Loucy (cell line): ENCODE results near the gene ANKRD1.

Experiments used
- H2AFZ ChIP-seq: fragments of 200-600 bp; sonication (generic); 2 replicates; pipeline ENCODE4 v1.6.0; 2016; ENCODE audit warnings: antibody characterized with exemption, mild to moderate bottlenecking, low read length, moderate library complexity
- H3F3A ChIP-seq: fragments of 200-600 bp; 2 replicates; pipeline ENCODE4 v1.6.0; 2016; ENCODE audit warnings: antibody characterized with exemption, low read depth, mild to moderate bottlenecking
- H3K27me3 ChIP-seq: fragments of 200-600 bp; sonication (generic); 2 replicates; pipeline ENCODE4 v1.6.1; 2014; ENCODE audit warnings: low read length, mild to moderate bottlenecking; ENCODE audit not compliant: insufficient read depth, poor library complexity, severe bottlenecking
- H3K36me3 ChIP-seq: fragments of 200-600 bp; sonication (generic); 2 replicates; pipeline ENCODE4 v1.6.1; 2016; ENCODE audit warnings: low read length; ENCODE audit not compliant: insufficient read depth
- H3K4me1 ChIP-seq: fragments of 200-600 bp; sonication (generic); 2 replicates; pipeline ENCODE4 v1.5.1; 2014; ENCODE audit warnings: low read length, mild to moderate bottlenecking; ENCODE audit not compliant: insufficient read depth, poor library complexity, severe bottlenecking
- H3K4me2 ChIP-seq: fragments of 200-600 bp; sonication (generic); 2 replicates; pipeline ENCODE4 v1.6.0; 2014; ENCODE audit warnings: antibody characterized with exemption, low read length, low read depth, mild to moderate bottlenecking; ENCODE audit not compliant: poor library complexity, severe bottlenecking
- H3K4me3 ChIP-seq: fragments of 200-600 bp; sonication (generic); 2 replicates; pipeline ENCODE4 v1.5.1; 2014; ENCODE audit warnings: low read length, mild to moderate bottlenecking, mixed read lengths; ENCODE audit not compliant: poor library complexity, severe bottlenecking
- H3K79me2 ChIP-seq: fragments of 200-600 bp; sonication (generic); 2 replicates; pipeline ENCODE4 v1.6.1; 2014; ENCODE audit warnings: low read length; ENCODE audit not compliant: insufficient read depth
- H3K9ac ChIP-seq: fragments of 200-600 bp; sonication (generic); 2 replicates; pipeline ENCODE4 v1.6.0; 2014; ENCODE audit warnings: mild to moderate bottlenecking, low read depth, low read length, moderate library complexity; ENCODE audit not compliant: poor library complexity, severe bottlenecking
- H3K9me2 ChIP-seq: fragments of 200-600 bp; sonication (generic); replicated peaks from 2 replicates; pipeline ENCODE4 v1.6.1; 2016; ENCODE audit warnings: low read depth, low read length, mixed read lengths
- H3K9me3 ChIP-seq: fragments of 200-600 bp; sonication (generic); 2 replicates; pipeline ENCODE4 v1.6.1; 2014; ENCODE audit warnings: mild to moderate bottlenecking, antibody characterized with exemption, low read length, low read depth; ENCODE audit not compliant: insufficient read depth
- H4K20me1 ChIP-seq: fragments of 200-600 bp; sonication (generic); 2 replicates; pipeline ENCODE4 v1.6.0; 2014; ENCODE audit warnings: antibody characterized with exemption, low read length, mild to moderate bottlenecking; ENCODE audit not compliant: insufficient read depth, poor library complexity, severe bottlenecking
- EZH2phosphoT487 ChIP-seq: fragments of 200-600 bp; IDR thresholded peaks from 2 replicates; pipeline ENCODE4 v1.6.1; 2018; ENCODE audit warnings: antibody characterized with exemption, mild to moderate bottlenecking, moderate library complexity, borderline replicate concordance
- TF ChIP-seq, protein P1 (sequence below): fragments of 200-600 bp; sonication (generic); conservative IDR thresholded peaks from 2 replicates; pipeline ENCODE4 v1.5.1; 2014; ENCODE audit warnings: mild to moderate bottlenecking, antibody characterized with exemption, low read length

The ANKRD1 gene

DNA sequence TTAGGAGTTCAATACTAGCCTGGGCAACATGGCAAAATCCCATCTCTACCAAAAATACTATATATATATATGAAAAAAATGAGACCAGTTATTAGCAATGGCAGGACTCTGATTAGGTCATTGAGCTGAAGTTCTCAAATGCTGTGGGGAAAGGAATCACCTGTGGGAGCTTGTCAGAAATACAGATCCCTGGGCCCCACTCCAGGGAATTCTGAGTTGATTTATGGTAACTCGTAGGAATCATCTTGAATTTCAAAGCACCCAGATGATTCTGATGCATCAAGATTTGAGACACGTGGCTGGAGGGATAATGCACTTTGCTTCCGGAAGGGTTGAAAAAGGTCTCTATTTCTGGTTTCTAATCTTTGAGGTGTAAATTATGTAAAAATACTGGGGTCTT is 1.0 kb upstream of the ANKRD1 start:
- TF ChIP-seq, protein P1, sequence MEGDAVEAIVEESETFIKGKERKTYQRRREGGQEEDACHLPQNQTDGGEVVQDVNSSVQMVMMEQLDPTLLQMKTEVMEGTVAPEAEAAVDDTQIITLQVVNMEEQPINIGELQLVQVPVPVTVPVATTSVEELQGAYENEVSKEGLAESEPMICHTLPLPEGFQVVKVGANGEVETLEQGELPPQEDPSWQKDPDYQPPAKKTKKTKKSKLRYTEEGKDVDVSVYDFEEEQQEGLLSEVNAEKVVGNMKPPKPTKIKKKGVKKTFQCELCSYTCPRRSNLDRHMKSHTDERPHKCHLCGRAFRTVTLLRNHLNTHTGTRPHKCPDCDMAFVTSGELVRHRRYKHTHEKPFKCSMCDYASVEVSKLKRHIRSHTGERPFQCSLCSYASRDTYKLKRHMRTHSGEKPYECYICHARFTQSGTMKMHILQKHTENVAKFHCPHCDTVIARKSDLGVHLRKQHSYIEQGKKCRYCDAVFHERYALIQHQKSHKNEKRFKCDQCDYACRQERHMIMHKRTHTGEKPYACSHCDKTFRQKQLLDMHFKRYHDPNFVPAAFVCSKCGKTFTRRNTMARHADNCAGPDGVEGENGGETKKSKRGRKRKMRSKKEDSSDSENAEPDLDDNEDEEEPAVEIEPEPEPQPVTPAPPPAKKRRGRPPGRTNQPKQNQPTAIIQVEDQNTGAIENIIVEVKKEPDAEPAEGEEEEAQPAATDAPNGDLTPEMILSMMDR, result no peak
- TF ChIP-seq EZH2phosphoT487, result no peak
- Histone ChIP-seq H3K9me3 (no peaks in the 10 kb centered on the region), H2AFZ (no peak overlapping the region), H3K36me3 (no peaks in the 10 kb centered on the region), H3K79me2 (no peaks in the 10 kb centered on the region), H3K4me2 (no peak overlapping the region), H3K9ac (no peak overlapping the region), H4K20me1 (no peaks in the 10 kb centered on the region), H3K4me1 (peaks cover 5% of the 10 kb centered on the region), H3K9me2 (no peaks in the 10 kb centered on the region), H3F3A (no peaks in the 10 kb centered on the region), H3K4me3 (no peak overlapping the region), H3K27me3 (no peaks in the 10 kb centered on the region)

DNA sequence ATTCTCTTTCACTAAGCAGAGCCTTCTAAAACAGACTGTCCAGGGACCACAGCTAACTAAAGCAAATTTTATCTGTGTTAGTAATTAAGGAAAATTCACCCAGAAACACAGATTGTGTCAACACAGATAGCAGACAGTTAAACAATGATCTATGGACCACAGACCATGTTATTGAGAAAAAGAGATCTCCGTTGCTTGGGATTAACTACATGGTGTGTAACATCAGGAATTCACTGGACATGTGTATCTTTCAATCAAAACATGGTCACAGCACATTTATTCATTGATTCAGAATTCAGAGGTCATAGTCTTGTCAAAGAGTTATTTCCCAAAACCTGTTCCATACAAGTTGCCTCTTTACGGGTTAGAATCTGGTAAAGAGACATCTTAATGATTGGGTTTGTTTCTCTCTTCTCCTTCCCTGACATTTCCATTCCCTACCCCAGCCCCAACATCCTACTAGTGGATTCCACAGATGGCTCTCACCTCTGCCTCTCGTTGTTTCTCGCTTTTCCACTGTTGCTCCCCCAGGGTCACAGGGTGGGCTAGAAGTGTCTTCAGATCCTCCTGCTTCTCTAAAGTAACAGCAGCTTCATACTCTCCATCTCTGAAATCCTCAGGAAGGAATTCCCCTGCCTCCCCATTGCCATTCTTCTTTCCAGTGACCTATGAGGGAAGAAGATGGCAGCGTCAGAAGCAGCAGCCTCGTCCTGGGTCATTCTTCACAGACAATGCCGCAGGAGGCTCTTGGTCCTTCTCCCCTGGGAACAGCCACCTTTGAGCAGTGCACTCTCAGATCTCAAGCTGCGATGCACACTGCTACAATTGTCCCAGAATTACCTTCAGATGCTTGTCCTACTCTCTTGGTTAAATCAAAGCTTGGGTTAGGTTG is 958 bp downstream of the ANKRD1 start:
- H4K20me1 ChIP-seq, result no peaks in the 10 kb centered on the region
- H3K4me1 ChIP-seq, result peaks cover 5% of the 10 kb centered on the region
- no peaks in the 10 kb centered on the region for H3K9me2 ChIP-seq
- no peaks in the 10 kb centered on the region for H3K9me3 ChIP-seq
- H3F3A ChIP-seq, result no peaks in the 10 kb centered on the region
- H2AFZ ChIP-seq, result no peak overlapping the region
- TF ChIP-seq EZH2phosphoT487, result no peak
- TF ChIP-seq, protein P1, result no peak
- H3K36me3 ChIP-seq, result no peaks in the 10 kb centered on the region
- H3K4me3 ChIP-seq, result no peak overlapping the region
- H3K27me3 ChIP-seq, result no peaks in the 10 kb centered on the region
- H3K4me2 ChIP-seq, result no peak overlapping the region
- H3K9ac ChIP-seq, result no peak overlapping the region
- H3K79me2 ChIP-seq, result no peaks in the 10 kb centered on the region

DNA sequence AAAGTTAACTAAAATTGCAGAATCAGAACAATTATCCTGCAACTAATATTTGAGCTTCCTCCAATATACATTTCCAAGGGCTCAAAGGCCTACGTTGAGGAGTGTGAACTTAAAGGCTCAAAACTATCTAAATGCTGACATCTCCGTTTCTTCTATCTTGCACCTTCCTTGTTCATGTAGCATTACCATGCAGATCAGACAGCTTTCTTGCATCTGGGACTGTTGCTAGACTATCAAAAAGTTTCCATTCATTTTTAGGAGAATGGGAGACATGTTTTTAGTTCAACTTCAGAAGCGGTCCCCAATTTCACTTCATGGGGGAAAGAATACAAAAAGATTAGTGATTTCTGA is 2.9 kb downstream of the ANKRD1 start:
- H3K4me1 ChIP-seq, result peaks cover 5% of the 10 kb centered on the region
- H4K20me1 ChIP-seq, result no peaks in the 10 kb centered on the region
- TF ChIP-seq EZH2phosphoT487, result no peak
- TF ChIP-seq, protein P1, result no peak
- H3K27me3 ChIP-seq, result no peaks in the 10 kb centered on the region
- no peak overlapping the region for H3K4me3 ChIP-seq
- no peaks in the 10 kb centered on the region for H3K9me3 ChIP-seq
- H3K79me2 ChIP-seq, result no peaks in the 10 kb centered on the region
- no peaks in the 10 kb centered on the region for H3K9me2 ChIP-seq
- no peaks in the 10 kb centered on the region for H3K36me3 ChIP-seq
- no peaks in the 10 kb centered on the region for H3F3A ChIP-seq
- no peak overlapping the region for H2AFZ ChIP-seq
- H3K4me2 ChIP-seq, result no peak overlapping the region
- H3K9ac ChIP-seq, result no peak overlapping the region
